Measurements from ENCODE around the gene PTPMT1.

Gene PTPMT1

DNA sequence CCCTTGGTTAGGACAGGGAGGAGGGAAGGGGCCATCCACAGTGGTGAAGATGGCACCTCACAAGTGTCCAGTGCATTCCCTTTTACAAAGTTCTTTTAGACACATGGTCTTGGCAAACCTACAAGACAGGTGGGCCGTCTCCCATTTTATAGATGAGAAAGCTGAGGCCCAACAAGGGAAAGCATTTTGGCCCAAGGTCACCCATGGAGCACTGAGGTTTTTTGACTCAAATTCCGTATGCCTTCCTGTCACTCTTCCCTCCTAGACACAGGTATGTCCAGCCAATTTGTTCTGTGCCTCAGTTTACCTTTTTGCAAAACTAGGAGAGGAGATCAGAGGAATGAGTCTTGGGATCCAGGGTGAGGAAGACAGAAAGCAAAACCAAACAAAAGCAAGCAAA lies 27.6 kb downstream of the PTPMT1 start:
- H3K4me1 ChIP-seq (ENCODE audit: low read length), result no peaks in the 10 kb centered on the region
- H3K79me2 ChIP-seq (ENCODE audit: low read length), result no peaks in the 10 kb centered on the region
- no peak overlapping the region for H2AFZ ChIP-seq (ENCODE audit: low read depth, low read length)
- H3K9me3 ChIP-seq (ENCODE audit: insufficient read depth, low read length), result no peaks in the 10 kb centered on the region
- no peak overlapping the region for H3K4me3 ChIP-seq (ENCODE audit: low read length)
- TF ChIP-seq EZH2phosphoT487 (IDR thresholded peaks at IDR 0.05; ENCODE audit: low read depth), result no peak
- TF ChIP-seq, protein P1, sequence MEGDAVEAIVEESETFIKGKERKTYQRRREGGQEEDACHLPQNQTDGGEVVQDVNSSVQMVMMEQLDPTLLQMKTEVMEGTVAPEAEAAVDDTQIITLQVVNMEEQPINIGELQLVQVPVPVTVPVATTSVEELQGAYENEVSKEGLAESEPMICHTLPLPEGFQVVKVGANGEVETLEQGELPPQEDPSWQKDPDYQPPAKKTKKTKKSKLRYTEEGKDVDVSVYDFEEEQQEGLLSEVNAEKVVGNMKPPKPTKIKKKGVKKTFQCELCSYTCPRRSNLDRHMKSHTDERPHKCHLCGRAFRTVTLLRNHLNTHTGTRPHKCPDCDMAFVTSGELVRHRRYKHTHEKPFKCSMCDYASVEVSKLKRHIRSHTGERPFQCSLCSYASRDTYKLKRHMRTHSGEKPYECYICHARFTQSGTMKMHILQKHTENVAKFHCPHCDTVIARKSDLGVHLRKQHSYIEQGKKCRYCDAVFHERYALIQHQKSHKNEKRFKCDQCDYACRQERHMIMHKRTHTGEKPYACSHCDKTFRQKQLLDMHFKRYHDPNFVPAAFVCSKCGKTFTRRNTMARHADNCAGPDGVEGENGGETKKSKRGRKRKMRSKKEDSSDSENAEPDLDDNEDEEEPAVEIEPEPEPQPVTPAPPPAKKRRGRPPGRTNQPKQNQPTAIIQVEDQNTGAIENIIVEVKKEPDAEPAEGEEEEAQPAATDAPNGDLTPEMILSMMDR (IDR thresholded peaks at IDR 0.05; ENCODE audit: low read depth, low read length), result no peak
- H4K20me1 ChIP-seq (ENCODE audit: insufficient read depth, low read length), result no peaks in the 10 kb centered on the region
- no peaks in the 10 kb centered on the region for H3K36me3 ChIP-seq (replicated peaks; ENCODE audit: low read depth, low read length)
- no peak overlapping the region for H3K9ac ChIP-seq (ENCODE audit: low read length)
- no peaks in the 10 kb centered on the region for H3K27me3 ChIP-seq (ENCODE audit: low read depth, low read length)
- no peak overlapping the region for H3K27ac ChIP-seq (ENCODE audit: low read length)
- no peak overlapping the region for H3K4me2 ChIP-seq (ENCODE audit: low read length)

DNA sequence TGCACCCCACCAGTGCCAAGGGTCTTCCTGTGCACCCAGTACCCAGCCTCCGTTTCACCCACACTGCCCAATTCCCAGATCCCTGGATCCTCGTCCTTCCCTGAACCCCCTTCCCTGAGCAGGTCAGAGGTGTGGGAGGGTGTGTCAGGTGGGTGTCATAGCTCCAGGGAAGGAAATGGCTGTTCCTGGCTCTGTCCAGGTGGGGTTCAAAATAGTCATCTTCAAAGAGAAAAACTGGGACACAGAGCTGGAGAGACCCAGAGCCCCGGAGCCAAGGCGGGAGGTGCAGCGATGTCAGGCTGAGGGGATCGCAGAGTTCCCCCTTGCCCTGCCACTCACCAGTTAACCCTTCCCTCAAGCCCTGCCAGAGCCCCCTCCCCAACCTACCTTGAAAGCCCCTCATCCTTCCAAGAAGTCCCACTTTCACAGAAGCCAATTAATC lies 28.1 kb downstream of the PTPMT1 start:
- Histone ChIP-seq H3K4me3 (ENCODE audit: low read length) (no peak overlapping the region), H3K27me3 (ENCODE audit: low read depth, low read length) (no peaks in the 10 kb centered on the region), H3K79me2 (ENCODE audit: low read length) (no peaks in the 10 kb centered on the region), H2AFZ (ENCODE audit: low read depth, low read length) (no peak overlapping the region), H3K9me3 (ENCODE audit: insufficient read depth, low read length) (no peaks in the 10 kb centered on the region), H3K9ac (ENCODE audit: low read length) (no peak overlapping the region), H4K20me1 (ENCODE audit: insufficient read depth, low read length) (no peaks in the 10 kb centered on the region), H3K36me3 (replicated peaks; ENCODE audit: low read depth, low read length) (no peaks in the 10 kb centered on the region), H3K4me2 (ENCODE audit: low read length) (no peak overlapping the region), H3K4me1 (ENCODE audit: low read length) (no peaks in the 10 kb centered on the region), H3K27ac (ENCODE audit: low read length) (no peak overlapping the region)
- TF ChIP-seq, protein P1 (IDR thresholded peaks at IDR 0.05; ENCODE audit: low read depth, low read length), result no peak
- TF ChIP-seq EZH2phosphoT487 (IDR thresholded peaks at IDR 0.05; ENCODE audit: low read depth), result no peak

DNA sequence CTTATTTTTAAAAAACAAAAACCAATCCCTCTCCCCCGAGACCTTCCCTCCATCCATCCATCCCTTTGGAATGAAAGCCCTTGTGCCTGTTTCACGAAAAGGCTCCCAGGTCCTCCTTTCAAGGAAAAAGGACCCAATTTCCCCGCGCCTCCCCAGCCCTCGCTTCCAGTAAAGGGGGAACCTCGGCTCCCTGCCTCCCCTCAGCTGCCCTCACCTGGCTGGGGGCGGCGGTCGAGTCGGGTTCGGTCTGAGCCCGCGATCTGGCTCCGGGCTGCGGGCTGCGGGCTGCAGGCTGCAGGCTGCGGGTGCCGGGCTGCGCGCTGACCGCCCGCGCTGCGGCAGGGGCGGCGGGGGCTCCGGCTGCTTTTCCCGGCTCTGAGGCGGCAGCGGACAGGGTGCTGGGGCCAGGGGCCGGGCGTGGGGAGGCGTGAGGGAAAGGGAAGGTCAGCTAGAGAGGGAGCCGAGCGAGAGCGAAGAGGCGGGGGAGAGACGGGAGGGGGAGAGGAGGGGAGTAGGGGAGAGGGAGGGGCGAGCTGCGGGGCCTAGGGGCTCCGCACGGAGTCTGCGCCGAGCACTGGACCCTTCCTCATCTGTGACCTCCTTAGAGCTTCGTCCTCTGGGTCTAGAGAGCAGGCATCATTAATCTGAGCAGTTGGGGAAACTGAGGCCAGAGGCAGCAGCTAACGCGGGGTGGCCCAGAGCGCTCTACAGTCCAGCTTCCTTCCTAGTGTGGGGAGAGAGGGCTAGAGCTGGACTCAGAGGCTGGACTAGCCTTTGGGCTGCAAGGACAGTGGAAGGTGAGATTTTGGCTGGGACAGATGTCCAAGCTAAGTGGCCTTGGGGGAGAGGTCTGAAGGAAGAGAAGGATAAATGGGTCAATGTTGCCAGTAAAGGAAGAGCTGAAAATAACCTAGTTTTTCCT lies 28.8 kb downstream of the PTPMT1 start, which contains the start of gene C1QTNF4:
Gene C1QTNF4 (minus strand): TSS at position 478 of the 922 bp plus-strand sequence. CDS start 3,601 bp downstream, outside the sequence.
- Histone ChIP-seq H3K36me3 (replicated peaks; ENCODE audit: low read depth, low read length) (no peaks in the 10 kb centered on the region), H3K27ac (ENCODE audit: low read length) (no peak within 1 kb of the TSS), H3K4me1 (ENCODE audit: low read length) (no peaks in the 10 kb centered on the region), H3K4me2 (ENCODE audit: low read length) (no peak within 1 kb of the TSS), H3K4me3 (ENCODE audit: low read length) (no peak within 1 kb of the TSS), H2AFZ (ENCODE audit: low read depth, low read length) (no peak within 1 kb of the TSS), H3K27me3 (ENCODE audit: low read depth, low read length) (no peaks in the 10 kb centered on the region), H3K9me3 (ENCODE audit: insufficient read depth, low read length) (no peaks in the 10 kb centered on the region), H3K79me2 (ENCODE audit: low read length) (no peaks in the 10 kb centered on the region), H4K20me1 (ENCODE audit: insufficient read depth, low read length) (no peaks in the 10 kb centered on the region), H3K9ac (ENCODE audit: low read length) (no peak within 1 kb of the TSS)
- no peak for TF ChIP-seq EZH2phosphoT487 (IDR thresholded peaks at IDR 0.05; ENCODE audit: low read depth)
- TF ChIP-seq, protein P1 (IDR thresholded peaks at IDR 0.05; ENCODE audit: low read depth, low read length), result no peak

DNA sequence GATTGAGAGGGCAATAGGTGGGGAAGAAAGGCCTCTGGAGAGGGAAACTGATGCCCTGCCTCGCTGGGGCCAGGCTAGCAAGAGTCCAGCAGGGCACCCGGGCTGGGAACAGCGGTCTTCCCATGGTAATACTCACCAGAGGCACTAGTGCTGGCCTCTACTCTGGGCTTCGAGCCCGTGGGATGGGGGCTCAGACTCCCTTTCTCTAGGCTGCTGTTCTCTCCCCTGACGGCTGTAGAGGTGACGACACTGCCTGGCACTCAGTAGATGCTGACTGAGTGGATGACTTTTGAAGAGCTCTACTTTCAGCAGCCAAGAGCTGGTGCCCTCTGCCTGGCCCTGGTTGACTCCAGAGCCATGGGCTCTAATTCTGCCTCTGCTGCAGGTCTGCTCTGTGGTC lies 29.6 kb downstream of the PTPMT1 start:
- H3K79me2 ChIP-seq (ENCODE audit: low read length), result no peaks in the 10 kb centered on the region
- no peak overlapping the region for H3K4me3 ChIP-seq (ENCODE audit: low read length)
- H3K9ac ChIP-seq (ENCODE audit: low read length), result no peak overlapping the region
- H3K27ac ChIP-seq (ENCODE audit: low read length), result no peak overlapping the region
- no peaks in the 10 kb centered on the region for H3K27me3 ChIP-seq (ENCODE audit: low read depth, low read length)
- no peak overlapping the region for H3K4me2 ChIP-seq (ENCODE audit: low read length)
- TF ChIP-seq, protein P1 (IDR thresholded peaks at IDR 0.05; ENCODE audit: low read depth, low read length), result no peak
- no peak for TF ChIP-seq EZH2phosphoT487 (IDR thresholded peaks at IDR 0.05; ENCODE audit: low read depth)
- no peaks in the 10 kb centered on the region for H3K9me3 ChIP-seq (ENCODE audit: insufficient read depth, low read length)
- no peaks in the 10 kb centered on the region for H3K36me3 ChIP-seq (replicated peaks; ENCODE audit: low read depth, low read length)
- H4K20me1 ChIP-seq (ENCODE audit: insufficient read depth, low read length), result no peaks in the 10 kb centered on the region
- no peaks in the 10 kb centered on the region for H3K4me1 ChIP-seq (ENCODE audit: low read length)
- H2AFZ ChIP-seq (ENCODE audit: low read depth, low read length), result no peak overlapping the region

Data from OCI-LY3 (cell line).